ENCODE data around the gene UBQLN2.

The UBQLN2 gene

DNA sequence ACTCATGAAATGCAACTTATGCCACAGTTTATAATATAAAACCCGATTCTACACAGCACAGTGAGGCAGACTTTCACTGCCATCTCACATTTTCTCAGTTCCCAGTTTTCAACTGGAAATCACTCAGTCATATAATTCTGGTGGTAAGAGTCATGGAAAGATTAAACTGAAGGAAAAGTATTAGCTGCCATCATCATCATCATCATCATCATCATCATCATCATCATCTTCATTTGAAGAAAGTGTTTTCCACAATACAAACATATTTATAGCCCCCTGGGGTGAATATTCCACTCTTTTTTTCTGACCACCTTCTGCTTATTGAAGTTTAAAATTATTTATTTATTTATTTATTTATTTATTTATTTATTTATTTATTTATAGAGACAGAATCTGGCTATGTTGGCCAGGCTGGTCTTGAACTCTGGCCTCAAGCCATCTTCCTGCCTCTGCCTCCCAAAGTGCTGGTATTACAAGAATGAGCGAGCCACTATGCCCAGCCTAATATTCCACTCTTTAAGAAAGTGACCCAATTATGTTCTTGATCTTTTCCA lies 6.0 kb upstream of the UBQLN2 start:
- Mint-ChIP-seq H3K4me1 (no peaks in the 10 kb centered on the region), H3K4me3 (no peak overlapping the region), H3K27me3 (ENCODE audit: low read depth) (no peaks in the 10 kb centered on the region)

DNA sequence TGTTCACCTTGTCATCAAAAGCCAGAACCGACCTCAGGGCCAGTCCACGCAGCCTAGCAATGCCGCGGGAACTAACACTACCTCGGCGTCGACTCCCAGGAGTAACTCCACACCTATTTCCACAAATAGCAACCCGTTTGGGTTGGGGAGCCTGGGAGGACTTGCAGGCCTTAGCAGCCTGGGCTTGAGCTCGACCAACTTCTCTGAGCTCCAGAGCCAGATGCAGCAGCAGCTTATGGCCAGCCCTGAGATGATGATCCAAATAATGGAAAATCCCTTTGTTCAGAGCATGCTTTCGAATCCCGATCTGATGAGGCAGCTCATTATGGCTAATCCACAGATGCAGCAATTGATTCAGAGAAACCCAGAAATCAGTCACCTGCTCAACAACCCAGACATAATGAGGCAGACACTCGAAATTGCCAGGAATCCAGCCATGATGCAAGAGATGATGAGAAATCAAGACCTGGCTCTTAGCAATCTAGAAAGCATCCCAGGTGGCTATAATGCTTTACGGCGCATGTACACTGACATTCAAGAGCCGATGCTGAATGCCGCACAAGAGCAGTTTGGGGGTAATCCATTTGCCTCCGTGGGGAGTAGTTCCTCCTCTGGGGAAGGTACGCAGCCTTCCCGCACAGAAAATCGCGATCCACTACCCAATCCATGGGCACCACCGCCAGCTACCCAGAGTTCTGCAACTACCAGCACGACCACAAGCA lies 898 bp downstream of the UBQLN2 start:
- peak overlapping the region; percentile 84 to 92 (median 88) for H3K4me3 Mint-ChIP-seq
- no peaks in the 10 kb centered on the region for H3K27me3 Mint-ChIP-seq (ENCODE audit: low read depth)

More for the DNA sequence above, 6.0 kb upstream of the UBQLN2 start:
- Mint-ChIP-seq H3K9me3 (no peaks in the 10 kb centered on the region), H3K27ac (no peak overlapping the region), H3K36me3 (ENCODE audit: low read depth) (no peaks in the 10 kb centered on the region)
- TF ChIP-seq CTCF (IDR thresholded peaks at IDR 0.05; ENCODE audit: unreplicated experiment in 3 of 3) = no peak

DNA sequence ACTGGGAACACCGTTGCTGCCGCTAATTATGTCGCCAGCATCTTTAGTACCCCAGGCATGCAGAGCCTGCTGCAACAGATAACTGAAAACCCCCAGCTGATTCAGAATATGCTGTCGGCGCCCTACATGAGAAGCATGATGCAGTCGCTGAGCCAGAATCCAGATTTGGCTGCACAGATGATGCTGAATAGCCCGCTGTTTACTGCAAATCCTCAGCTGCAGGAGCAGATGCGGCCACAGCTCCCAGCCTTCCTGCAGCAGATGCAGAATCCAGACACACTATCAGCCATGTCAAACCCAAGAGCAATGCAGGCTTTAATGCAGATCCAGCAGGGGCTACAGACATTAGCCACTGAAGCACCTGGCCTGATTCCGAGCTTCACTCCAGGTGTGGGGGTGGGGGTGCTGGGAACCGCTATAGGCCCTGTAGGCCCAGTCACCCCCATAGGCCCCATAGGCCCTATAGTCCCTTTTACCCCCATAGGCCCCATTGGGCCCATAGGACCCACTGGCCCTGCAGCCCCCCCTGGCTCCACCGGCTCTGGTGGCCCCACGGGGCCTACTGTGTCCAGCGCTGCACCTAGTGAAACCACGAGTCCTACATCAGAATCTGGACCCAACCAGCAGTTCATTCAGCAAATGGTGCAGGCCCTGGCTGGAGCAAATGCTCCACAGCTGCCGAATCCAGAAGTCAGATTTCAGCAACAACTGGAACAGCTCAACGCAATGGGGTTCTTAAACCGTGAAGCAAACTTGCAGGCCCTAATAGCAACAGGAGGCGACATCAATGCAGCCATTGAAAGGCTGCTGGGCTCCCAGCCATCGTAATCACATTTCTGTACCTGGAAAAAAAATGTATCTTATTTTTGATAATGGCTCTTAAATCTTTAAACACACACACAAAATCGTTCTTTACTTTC lies 1.8 kb downstream of the UBQLN2 start:
- TF ChIP-seq CTCF (IDR thresholded peaks at IDR 0.05; ENCODE audit: unreplicated experiment in 3 of 3) = no peak
- Mint-ChIP-seq H3K4me1 (peaks cover 17% of the 10 kb centered on the region), H3K9me3 (no peaks in the 10 kb centered on the region), H3K27ac (peak overlapping the region; percentile 69 to 100 (median 100)), H3K36me3 (ENCODE audit: low read depth) (peaks cover 10% of the 10 kb centered on the region), H3K27me3 (ENCODE audit: low read depth) (no peaks in the 10 kb centered on the region), H3K4me3 (peak overlapping the region; percentile 84 to 92 (median 88))

More for the DNA sequence above, 898 bp downstream of the UBQLN2 start:
- no peak for TF ChIP-seq CTCF (IDR thresholded peaks at IDR 0.05; ENCODE audit: unreplicated experiment in 3 of 3)
- H3K36me3 Mint-ChIP-seq (ENCODE audit: low read depth) = peaks cover 7% of the 10 kb centered on the region
- no peaks in the 10 kb centered on the region for H3K9me3 Mint-ChIP-seq
- peak overlapping the region; percentile 69 to 100 (median 100) for H3K27ac Mint-ChIP-seq
- H3K4me1 Mint-ChIP-seq = peaks cover 17% of the 10 kb centered on the region

GRCh38 chrX:56569378-56570057 lies 6.1 kb downstream of the UBQLN2 start:
- Mint-ChIP-seq H3K4me3 (no peak overlapping the region), H3K27ac (no peak overlapping the region), H3K36me3 (ENCODE audit: low read depth) (peaks cover 23% of the 10 kb centered on the region), H3K4me1 (peaks cover 12% of the 10 kb centered on the region), H3K27me3 (ENCODE audit: low read depth) (no peaks in the 10 kb centered on the region), H3K9me3 (no peaks in the 10 kb centered on the region)
- no peak for TF ChIP-seq CTCF (IDR thresholded peaks at IDR 0.05; ENCODE audit: unreplicated experiment in 3 of 3)

DNA sequence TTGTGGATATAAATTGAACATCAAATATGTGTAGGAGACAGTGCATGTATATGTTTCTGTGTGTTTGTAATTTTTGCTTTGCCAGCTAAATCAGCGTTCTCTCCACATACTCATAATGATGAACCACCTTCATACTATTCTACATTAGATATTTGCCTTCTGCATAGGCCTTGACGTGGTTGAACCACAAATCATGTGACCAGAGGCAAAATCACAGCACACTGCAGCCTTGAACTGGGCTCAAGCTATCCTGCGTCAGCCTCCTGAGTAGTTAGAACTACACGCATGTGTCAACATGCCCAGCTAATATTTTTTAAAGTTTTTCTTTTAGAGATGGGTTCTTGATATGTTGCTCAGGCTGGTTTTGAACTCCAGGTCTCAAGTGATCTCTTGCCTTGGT lies 9.5 kb downstream of the UBQLN2 start:
- Mint-ChIP-seq H3K4me1 (peaks cover 7% of the 10 kb centered on the region), H3K36me3 (ENCODE audit: low read depth) (peaks cover 40% of the 10 kb centered on the region)

More for the DNA sequence above, 9.5 kb downstream of the UBQLN2 start:
- Mint-ChIP-seq H3K27ac (no peak overlapping the region), H3K27me3 (ENCODE audit: low read depth) (no peaks in the 10 kb centered on the region), H3K9me3 (peaks cover 9% of the 10 kb centered on the region), H3K4me3 (no peak overlapping the region)
- TF ChIP-seq CTCF (IDR thresholded peaks at IDR 0.05; ENCODE audit: unreplicated experiment in 3 of 3) = no peak
